Activated CD4-positive, alpha-beta T cell treated with anti-CD3 and anti-CD28 coated beads, Interleukin-2, amount 50 U/mL, for 1 hour (primary cell): ENCODE results near the gene P2RY6.
"Not testable (repeated sequence)": the region's sequence is repeated elsewhere in the genome, so short reads cannot be mapped to it uniquely, and the experiment has no call there.

Experiments used
- DNase-seq: peaks from one replicate; pipeline ENCODE4 v3.0.0-alpha.2; 2020

P2RY6 gene

DNA sequence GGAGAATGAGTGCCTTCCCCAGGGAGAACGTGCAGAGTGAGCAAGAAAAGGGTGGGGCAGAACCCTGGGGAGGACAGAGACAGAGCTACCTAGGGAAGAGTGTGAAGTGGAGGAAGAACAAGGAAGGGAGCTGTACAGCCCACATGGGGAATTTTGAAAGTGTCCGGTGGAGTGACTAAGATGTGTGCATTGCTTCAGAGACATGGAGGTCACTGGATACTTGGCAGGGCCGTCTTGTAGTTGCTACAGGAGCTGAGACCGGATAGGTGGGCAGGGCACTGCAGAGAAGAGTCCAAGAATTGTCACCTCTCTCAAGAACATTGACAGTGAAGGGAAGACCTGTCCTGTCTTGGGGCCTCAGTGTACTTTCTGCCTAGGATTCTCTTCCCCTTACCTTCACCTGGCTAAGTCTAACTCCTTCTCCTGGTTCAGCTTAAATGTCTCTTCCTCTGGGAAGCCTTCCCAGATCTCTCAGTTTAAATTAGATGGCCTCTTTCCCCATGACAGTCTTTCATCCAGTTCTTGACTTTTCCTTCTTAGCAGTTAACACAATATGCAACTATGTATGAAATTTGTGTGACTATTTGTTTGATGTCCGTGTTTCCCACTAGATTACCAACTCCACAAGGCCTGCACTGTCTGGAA is 9.2 kb upstream of the P2RY6 start:
- DNase-seq: no peak

DNA sequence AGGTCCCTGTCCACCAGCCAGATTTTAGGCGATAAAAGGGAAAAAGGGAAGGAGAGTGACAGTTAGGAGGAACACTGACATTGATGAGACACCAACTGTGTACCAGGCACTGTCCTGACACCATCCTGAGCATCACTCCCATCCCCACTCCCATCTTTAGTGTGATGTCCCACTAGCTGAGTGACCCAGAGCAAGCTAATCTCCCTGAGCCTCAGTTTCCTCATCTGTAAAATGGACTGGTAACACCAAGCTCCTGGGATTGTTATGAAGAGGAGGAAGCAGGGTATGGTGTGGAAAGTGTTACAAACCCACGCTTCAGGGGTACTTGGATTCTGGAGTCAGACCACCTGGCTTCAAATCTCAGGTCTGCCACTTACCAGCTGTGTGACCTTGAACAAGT is 8.5 kb upstream of the P2RY6 start:
- no peak for DNase-seq

DNA sequence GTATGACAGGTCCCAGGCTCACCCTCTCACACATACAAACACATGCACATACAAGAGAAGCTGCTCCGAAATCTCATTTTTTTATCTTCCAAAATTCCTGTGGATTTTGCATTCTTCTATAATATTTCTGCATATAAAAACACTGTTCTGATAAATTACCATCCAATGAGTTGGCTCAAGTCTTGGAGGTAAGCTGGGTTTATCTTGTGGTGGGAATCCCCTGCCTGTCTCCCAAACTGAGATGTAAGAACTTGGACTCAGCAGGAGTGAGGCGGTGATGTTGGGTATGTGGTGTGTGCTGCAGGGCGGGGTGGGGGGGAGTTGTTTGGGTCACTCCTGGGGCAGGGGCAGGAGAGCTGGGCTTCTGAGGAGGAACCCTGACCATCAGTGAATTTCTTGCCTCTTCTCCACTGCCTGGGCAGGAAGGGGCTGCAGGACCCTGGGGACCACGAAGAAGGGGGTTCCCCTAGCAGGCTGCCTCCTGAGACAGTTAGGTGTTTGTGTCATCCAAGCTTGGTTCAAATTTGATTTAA is 6.8 kb upstream of the P2RY6 start:
- no peak for DNase-seq

DNA sequence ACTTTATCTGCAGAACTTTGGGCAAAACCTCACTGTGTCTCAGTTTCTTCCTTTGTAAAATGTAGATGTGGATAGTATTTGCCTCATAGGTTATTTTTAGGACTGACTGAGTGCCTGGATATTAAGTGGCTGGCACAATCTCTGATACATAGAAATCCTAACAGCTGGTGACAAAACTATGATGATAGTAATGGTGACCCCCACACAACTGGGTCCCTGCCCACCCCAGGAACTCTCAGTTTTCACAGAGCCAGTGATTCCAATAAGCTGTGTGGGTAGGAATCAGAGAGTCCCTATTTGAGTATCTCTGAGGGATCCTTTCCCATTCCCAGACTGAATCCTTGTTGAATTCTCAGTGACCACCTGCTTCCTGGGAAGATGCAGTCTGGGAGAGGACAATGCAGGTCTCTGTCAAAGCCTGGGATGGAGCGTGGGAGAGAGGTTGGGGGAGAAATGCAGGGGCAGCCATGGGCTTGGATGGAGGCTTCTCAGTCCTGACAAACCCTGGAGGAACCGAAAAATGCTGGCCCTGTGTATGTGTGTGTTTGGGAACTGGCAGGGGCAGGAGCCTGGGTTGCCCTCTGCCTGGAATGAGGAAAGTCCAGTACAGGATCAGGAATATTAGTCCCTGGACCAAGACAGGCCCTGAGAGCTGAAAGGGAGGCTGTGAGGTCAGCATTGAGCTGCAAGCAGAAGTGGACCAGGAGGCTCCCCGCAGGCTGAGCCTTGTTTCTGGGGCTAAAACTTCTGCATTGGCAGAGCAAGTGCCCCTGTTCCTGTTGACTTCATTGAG is 6.1 kb upstream of the P2RY6 start:
- DNase-seq: no peak

DNA sequence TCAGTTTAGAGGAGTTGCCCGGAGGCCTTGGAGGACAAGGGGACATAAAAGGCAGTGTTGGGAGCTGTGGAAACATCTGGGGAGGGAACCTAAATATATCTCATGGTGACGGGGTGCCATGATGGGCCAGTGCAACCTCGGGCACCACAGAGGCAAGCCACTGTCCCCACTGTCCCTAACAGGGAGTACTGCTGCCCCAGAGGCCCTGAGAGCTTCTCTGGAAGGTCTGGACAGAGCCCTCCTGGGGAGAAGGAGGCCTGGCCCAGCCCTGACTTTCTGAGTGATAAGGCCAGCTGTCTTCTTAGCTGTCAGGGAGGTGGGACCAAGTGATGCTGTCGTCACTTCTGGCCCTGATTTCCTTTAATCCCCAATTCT is 5.5 kb upstream of the P2RY6 start:
- DNase-seq: no peak

DNA sequence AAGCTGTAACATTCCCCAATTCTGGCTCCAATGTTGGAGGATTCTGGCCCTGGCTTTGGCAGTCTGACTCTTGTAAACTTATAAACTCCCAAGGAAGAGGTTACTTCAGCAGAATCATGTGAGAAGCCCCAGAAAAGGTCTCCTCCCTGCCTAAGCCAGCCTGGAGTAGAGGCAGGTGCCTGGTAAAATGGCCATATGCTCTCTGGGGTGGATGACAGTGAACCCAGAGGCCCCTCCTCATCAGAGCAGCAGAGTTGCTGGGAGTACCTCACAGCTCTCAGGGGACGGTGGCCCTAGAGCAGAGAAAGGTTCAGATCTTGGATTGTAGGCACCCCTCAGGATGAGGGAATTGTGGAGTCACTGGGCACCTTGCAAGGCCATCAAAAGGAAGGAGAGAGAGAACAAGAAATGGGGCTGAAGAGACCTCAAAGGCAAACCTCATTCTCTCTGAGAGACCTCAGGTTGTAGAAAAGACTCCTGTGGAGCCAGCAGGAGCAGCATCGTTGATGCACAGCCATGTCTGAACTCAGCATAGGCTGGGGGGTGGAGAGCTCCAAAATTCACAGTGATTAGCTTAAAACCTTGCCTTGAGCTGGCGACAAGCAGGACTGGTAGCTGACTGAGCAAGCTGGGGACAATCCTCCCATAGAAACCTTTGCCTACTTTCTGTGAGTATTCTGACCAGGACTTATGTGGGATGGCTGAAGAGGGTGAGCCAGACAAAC is 4.9 kb upstream of the P2RY6 start:
- DNase-seq: no peak

DNA sequence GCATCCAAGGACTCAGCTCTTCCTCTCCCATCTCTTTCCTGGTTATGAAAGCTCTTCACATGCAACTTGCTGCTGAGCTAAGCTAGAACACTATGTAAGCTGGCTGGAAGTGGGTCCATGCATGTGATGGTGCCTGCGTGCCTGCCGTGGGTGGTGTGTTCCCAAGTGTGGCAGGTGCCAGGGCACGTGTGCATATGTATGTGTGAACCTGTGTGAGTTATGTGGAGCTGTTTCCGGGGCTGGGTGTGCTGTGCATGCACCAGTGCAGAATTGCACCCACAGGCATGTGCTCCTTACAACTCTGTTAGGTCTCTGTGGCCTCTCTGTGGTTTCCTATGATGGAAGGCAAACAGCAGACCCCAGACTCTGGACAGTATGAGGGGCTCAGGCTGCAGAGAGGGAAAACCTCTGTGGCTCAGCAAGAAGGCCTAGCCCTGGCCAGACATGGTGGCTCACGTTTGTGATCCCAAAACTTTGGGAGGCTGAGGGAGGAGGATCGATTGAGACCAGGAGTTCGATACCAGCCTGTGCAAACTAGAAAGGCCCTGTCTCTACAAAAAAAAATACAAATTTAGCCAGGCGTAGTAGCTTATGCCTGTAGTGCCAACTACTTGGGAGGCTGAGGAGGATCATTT is 4.1 kb upstream of the P2RY6 start:
- no peak for DNase-seq

DNA sequence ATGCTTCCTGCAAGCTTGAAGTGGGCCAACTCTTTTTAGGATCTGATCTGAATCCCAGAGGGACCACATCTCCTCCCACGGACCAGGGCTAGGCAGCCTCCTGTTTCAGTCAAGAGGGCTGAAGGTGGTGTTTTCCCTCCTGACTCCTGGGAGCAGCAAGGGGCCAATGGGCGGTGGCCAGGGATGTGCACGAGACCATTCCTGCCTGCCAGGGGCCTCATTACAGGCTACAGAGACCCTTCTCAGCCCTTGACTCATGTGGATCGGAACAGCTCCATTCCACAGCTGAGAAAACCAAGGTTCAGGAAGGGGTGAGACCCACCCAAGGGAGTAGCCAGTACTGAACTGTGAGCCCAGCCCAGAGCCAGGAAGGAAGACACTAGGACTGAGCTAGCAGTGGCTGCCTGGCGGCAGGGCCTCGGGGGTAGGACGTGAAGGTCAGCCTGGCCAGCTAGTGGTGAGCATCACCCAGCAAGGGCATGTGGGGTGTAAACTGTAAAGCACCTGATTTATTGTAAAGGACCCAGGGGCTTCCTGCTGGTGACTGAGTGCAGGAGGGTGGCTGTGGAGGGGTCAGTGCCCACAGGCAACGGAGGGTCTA is 3.4 kb upstream of the P2RY6 start:
- DNase-seq: no peak

DNA sequence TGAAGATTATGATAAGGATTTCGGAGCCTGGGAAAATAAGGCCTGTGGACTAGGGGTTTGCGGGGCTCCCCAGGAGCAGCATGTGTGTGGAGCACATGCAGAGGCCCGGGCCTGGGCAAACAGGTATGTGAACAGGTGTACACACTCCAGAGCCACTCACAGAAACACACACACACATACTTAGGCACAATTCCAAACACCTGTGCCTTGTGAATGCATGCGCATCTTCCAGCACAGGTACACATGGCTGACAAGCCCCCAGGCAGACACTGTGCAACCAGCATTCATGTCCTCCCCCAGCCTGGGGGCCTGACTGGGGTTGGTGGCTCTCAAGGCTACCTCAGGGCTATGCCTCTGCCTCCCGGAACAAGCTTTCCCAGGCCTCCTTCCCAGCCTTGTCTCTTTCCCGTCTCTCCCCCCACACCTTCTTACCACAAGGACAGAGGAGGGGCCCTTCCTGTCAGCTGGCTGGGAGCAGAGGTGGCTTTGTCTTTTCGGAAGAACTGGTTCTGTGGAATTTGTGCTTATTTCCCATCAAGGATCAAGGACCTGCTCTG is 2.6 kb upstream of the P2RY6 start:
- no peak for DNase-seq

DNA sequence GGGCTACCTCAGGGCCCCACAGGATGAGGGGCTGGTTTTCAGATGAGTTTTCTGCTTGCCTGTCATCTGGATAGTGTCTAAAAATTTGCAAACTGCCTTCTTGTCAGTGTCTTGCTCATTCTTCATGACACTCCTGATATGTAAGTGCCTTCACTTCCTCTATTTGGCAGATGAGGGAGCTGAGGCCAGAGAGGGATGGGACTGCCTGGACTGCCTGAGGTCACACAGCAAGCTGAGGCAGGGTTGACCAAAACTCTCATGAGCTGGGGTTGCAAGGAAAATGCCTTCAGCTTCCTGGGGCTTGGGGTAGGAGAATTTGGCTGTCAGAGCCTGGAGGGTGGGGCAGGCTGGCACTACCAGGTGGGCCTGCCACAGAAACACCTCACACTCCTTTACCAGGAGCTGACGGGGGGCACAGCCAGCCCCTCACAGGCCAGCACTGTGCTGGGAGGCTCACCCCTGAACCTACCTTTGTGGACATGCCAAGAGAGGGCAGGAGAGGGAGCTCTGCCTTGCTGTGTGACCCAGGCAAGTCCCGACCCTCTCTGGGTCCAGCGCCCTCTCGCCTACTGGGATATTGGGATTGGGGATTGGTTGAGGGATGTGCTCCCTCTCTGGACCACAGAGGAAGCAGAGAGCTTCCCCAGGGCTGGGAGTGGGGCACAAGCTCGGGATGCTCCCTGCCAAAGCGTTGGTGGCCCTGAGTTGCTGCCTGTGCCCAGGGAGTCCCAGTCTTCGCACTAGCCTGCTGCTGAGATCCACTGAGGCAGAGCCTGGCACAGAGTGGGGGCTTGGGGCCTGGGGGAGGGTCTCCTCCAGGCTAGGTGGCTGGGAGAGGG is 1.9 kb upstream of the P2RY6 start:
- DNase-seq: no peak

DNA sequence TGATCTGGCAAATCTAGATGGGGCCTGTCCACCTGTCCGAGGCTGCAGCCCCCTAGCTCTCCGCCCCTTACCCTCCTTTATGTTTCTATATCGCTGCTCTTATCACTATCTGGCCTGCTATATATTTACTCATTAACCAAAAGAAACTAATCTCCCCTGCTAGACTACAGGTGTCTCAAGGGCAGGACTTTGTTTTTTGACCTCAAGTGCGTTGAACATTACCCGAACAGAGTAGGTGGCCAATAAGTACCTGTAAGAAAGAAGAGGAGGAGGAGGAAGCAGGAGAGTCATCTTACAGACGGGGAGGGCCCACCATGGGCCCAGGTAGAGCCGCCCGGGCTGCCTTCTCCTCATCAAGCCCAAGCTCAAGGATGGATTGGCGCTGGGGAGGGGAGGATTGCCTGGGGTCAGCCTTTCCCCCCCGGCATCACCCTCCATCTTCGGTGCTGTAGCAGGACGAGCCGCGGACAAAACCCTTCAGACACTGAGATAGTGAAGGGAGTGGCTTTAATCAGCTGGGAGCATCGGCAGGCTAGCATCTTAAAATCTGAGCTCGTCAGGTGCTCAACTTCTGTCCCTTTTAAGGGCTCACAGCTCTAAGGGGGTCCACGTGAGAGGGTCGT is 1.2 kb upstream of the P2RY6 start:
- DNase-seq: no peak

DNA sequence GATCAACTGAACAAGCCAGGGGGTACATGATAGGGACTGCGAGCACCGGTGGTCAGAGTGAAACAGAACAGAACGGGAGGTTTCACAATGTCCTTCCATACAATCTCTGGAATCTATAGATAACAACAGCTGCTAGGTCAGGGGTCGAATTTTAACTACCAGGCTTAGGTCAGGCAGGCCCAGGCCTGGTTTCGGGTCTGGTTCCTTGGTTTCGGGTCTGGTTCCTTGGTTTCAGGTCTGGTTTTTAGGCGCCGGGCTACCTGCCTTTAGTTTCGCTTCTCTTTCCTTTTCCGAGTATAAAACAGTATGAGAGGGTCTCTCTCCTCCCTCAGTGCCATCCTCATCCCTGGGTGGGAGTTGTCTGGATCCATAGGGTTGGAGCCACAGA is 666 bp upstream of the P2RY6 start:
- DNase-seq: not testable (repeated sequence)

DNA sequence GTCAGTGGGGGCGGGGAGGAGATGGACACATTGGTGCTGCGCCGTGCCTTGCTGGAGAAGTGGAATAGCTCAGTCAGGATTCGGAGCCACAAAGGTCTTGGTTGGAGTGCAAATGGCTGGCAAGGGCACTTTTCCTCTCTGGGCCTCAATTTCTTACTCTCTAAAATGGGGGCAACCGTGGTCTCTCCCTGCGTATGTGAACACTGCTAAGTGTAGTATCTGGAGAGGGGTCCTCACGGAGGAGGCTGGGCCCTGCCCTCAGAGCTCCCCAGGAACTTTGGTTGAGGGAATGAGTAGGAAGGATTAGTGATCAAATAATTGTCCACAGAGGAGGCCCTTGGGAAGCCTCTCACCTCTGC is 521 bp downstream of the P2RY6 start:
- DNase-seq: no peak

DNA sequence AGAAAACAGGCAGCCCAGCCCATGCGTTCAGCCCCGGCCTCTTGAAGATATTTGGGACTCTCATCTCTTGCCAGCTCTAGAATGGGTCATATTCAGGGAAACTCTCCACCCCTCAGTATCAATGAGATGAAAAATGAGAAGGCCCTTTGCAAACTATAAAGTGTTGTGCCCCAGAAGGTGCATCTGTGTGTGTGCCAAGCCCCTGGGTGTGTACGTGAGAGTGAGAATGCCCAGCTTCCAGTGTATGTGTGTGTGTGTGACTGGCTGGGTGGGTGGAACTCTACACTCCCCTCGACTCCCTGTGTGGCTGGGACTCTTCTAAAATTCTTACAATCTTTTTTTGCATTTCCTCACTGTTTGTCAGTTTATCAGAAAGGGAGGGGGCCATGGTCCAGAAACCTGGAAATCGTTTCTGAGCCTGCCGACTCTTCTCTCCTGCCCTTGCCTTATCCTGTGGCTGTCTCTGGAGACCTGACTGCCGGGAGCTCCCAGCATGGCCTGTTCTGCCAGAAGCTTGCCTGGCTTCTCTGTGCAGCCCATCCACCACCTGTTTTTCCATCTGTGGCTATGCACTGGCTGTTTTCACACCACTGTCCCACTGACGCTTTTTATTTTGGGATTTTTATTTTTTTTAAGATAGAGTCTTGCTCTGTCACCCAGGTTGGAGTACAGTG is 1.2 kb downstream of the P2RY6 start:
- DNase-seq: no peak

DNA sequence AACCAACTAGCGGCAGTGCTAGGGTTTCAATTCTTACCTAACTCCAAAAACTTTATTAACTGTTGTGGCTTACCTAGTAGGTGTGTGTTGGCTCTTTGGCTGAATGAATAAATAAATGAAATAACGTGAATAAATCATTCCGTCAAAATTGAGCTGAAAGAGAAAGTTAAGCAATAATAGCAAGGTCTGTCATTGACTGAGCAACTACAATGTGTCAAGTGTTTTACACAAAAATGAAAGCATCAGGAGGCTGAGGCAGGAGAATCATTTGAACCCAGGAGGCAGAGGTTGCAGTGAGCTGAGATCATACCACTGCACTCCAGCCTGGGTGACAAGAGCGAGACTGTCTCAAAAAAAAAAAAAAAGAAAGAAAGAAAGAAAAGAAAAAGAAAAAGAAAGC is 2.1 kb downstream of the P2RY6 start:
- not testable (repeated sequence) for DNase-seq

DNA sequence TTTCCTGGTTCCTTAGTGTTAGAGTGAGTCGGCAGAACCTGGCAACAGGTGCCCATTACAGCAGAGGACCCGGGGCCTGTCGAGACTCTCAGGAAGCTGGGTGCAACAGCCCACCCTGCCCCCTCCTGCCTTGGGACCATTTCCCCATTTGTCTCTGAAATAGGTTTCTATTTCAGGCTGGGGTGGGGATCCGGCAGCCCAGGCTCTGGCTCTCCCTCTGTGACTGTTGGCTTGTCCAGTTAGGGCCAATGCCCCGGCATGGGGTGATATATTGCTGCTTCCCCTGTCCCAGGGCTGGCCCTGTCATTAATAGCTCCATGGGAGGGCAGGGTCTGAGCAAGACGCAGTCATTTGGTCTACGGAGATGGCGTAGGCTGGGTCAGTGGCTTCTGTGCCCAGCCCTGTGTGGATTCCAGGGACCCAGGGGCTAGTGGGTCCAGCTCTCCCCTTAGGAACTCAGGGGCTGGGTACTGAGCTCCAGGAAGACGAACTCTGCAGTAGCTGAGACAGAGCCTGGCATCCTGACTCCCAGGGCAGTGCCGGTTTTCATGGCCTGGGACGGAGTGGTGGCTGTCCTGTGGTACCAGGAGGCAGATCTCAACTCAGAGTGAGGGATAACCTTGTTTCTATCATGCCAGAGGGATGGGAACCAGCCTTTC is 2.7 kb downstream of the P2RY6 start:
- DNase-seq: no peak

DNA sequence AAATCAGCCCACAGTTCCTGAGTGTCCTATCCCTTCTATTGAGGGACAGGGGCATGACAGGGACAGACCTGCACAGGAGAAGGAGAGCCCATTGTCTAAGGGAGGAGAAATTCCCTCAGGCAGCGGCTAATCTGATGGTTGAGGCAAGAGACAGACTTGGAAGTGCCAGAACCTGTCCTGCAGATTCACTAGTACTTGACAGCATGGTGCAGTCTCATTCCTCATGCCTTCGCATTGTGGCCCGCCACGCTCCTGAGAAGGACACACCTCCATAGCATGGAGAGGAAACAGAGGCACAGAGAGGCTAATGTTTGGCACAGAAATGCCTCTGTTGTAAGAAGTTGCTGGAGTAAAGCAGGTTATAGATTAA is 3.2 kb downstream of the P2RY6 start:
- no peak for DNase-seq

DNA sequence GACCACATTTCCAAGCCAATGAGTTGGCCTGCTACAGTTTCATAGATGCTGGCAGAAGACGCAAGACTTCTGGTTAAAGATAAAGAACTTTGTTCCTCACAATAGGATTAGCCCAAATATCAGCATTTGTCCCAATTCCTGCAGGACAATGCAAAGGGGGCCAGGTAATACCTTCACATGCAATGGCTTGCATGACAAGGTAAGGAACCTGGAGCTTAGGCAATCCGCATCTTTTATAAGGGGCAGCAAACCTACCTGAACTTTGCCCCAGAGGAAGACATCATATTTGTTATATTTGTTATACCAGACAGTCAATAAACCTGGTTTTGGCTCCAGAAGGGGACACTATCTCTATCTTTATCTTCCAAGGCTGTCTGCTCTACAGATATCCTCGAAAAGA is 5.3 kb downstream of the P2RY6 start:
- no peak for DNase-seq

DNA sequence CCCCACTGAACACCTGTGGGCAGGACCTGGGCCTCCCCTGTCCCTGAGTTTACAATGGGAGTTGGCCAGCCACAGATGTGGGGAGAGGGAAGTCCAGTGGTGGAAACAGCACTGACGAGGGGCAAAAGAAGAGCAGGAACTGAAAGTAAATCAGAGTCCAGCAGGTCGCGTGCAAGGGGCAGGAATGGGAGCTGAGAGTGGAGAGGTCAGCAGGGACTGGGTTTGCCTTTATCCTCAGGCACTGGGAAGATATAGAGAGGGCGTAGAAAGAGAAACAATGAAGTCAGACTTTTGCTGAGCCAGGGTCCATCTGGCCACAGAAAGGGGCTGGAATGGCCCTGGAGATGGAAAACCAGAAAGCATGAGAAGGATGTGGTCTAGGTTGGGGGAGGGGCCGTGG is 8.5 kb downstream of the P2RY6 start:
- DNase-seq: no peak

DNA sequence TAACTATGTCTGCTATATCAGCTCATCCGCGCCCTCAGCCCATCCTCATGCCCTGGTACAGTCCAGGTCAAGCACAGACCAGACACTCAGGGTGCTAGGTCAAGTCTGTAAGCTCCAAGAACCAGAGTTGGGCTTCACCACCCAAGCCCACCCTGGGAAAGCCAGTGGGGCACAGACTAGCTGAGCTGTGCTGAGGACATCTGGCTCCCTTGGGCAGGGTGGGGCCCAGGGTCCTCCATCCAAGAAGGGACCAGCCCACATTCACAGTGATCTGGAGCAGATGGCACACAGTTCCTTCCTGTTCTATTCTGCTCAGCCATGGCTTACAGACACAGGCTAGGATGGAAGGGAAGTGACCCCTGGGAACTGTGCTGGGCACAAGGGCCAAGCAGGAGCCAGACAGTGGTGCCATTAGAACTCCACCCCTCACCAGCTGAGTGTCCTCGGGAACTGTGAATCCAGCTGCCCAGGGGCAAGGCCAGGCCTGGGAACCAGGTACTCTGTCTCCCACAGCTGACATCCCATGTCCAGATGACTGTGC is 9.1 kb downstream of the P2RY6 start:
- DNase-seq: no peak
